ENCODE data around the gene FAM110A.
"Not testable (repeated sequence)": the region's sequence is repeated elsewhere in the genome, so short reads cannot be mapped to it uniquely, and the experiment has no call there.

FAM110A gene

GRCh38 chr20:833450-834150 is at the start of gene FAM110A:
Gene FAM110A, plus strand, starts transcription at chr20:833715. Its CDS starts 11,090 bp downstream, at chr20:844805.
- DNase-seq: peak; percentile 91

- no peak for DNase-seq
Measured at GRCh38 chr20:787825-788224, 45.7 kb upstream of the FAM110A start.

GRCh38 chr20:791056-791455 is 42.5 kb upstream of the FAM110A start:
- no peak for DNase-seq

GRCh38 chr20:792248-792647 is 41.3 kb upstream of the FAM110A start:
- no peak for DNase-seq

- DNase-seq: no peak
Measured at GRCh38 chr20:796921-797320, 36.6 kb upstream of the FAM110A start.

GRCh38 chr20:798746-799145 is 34.8 kb upstream of the FAM110A start:
- DNase-seq: not testable (repeated sequence)

GRCh38 chr20:800026-800425 is 33.5 kb upstream of the FAM110A start:
- DNase-seq: not testable (repeated sequence)

- no peak for DNase-seq
Measured at GRCh38 chr20:801678-802077, 31.8 kb upstream of the FAM110A start.

- no peak for DNase-seq
Measured at GRCh38 chr20:805713-806112, 27.8 kb upstream of the FAM110A start.

- not testable (repeated sequence) for DNase-seq
Measured at GRCh38 chr20:811776-812434, 21.6 kb upstream of the FAM110A start.

GRCh38 chr20:812435-812814 is 21.1 kb upstream of the FAM110A start:
- not testable (repeated sequence) for DNase-seq

GRCh38 chr20:813390-813789 is 20.1 kb upstream of the FAM110A start:
- DNase-seq: no peak

- DNase-seq: no peak
Measured at GRCh38 chr20:815226-815625, 18.3 kb upstream of the FAM110A start.

GRCh38 chr20:815914-816606 is 17.5 kb upstream of the FAM110A start:
- peak; percentile 65 for DNase-seq

- DNase-seq: no peak
Measured at GRCh38 chr20:818001-818664, 15.4 kb upstream of the FAM110A start.

GRCh38 chr20:819680-820322 is 13.7 kb upstream of the FAM110A start:
- DNase-seq: no peak

- DNase-seq: no peak
Measured at GRCh38 chr20:820323-820953, 13.1 kb upstream of the FAM110A start.

- DNase-seq: no peak
Measured at GRCh38 chr20:821046-821730, 12.3 kb upstream of the FAM110A start.

- DNase-seq: no peak
Measured at GRCh38 chr20:821731-822065, 11.8 kb upstream of the FAM110A start.

GRCh38 chr20:822651-823573 is 10.6 kb upstream of the FAM110A start:
- DNase-seq: no peak

- DNase-seq: no peak
Measured at GRCh38 chr20:823574-823902, 10.0 kb upstream of the FAM110A start.

Data from 8988T (cell line).